GM18498 (cell line): ENCODE data around the gene PON2.

Experiments
- ATAC-seq: cut with Tn5 transposase; IDR thresholded peaks from one replicate; pipeline ENCODE4 v1.9.1; 2021; ENCODE audit warnings: mild to moderate bottlenecking, moderate library complexity; ENCODE audit not compliant: unreplicated experiment

PON2 gene

GRCh38 chr7:95446618-95447017, 11.8 kb upstream of the PON2 start:
- no peak for ATAC-seq

- ATAC-seq = no peak
Measured at GRCh38 chr7:95444796-95445195, 10.0 kb upstream of the PON2 start.

- no peak for ATAC-seq
Measured at GRCh38 chr7:95441042-95441823, 6.4 kb upstream of the PON2 start.

GRCh38 chr7:95440394-95441038, 5.7 kb upstream of the PON2 start:
- ATAC-seq = no peak

GRCh38 chr7:95436407-95436806, 1.6 kb upstream of the PON2 start:
- no peak for ATAC-seq

- peak; percentile 2 for ATAC-seq
Measured at GRCh38 chr7:95435422-95435780, 573 bp upstream of the PON2 start.

GRCh38 chr7:95433952-95434556, 774 bp downstream of the PON2 start:
- no peak for ATAC-seq

- ATAC-seq = no peak
Measured at GRCh38 chr7:95433129-95433528, 1.7 kb downstream of the PON2 start.

GRCh38 chr7:95432606-95433005, 2.2 kb downstream of the PON2 start:
- no peak for ATAC-seq

- ATAC-seq = no peak
Measured at GRCh38 chr7:95430864-95431263, 4.0 kb downstream of the PON2 start.

GRCh38 chr7:95429241-95429990, 5.4 kb downstream of the PON2 start:
- ATAC-seq = no peak

GRCh38 chr7:95427914-95428516, 6.8 kb downstream of the PON2 start:
- no peak for ATAC-seq

GRCh38 chr7:95427166-95427565, 7.7 kb downstream of the PON2 start:
- no peak for ATAC-seq

GRCh38 chr7:95425694-95426093, 9.1 kb downstream of the PON2 start:
- no peak for ATAC-seq

- no peak for ATAC-seq
Measured at GRCh38 chr7:95424716-95425115, 10.1 kb downstream of the PON2 start.

- ATAC-seq = no peak
Measured at GRCh38 chr7:95421847-95422444, 12.9 kb downstream of the PON2 start.

- ATAC-seq = no peak
Measured at GRCh38 chr7:95421000-95421846, 13.6 kb downstream of the PON2 start.

GRCh38 chr7:95412075-95412474, 22.8 kb downstream of the PON2 start:
- no peak for ATAC-seq

- no peak for ATAC-seq
Measured at GRCh38 chr7:95411666-95412065, 23.2 kb downstream of the PON2 start.

GRCh38 chr7:95411036-95411435, 23.8 kb downstream of the PON2 start:
- ATAC-seq = no peak
